ENCODE results near the gene RABGAP1L. TPM values are rescaled to one million over a fixed set of nuclear protein-coding genes. Genes with fewer than 3 reads are reported as not detected.

RABGAP1L gene
- polyA plus RNA-seq, 3 donors = 35.2 to 75.3 (median 63.3) TPM

DNA sequence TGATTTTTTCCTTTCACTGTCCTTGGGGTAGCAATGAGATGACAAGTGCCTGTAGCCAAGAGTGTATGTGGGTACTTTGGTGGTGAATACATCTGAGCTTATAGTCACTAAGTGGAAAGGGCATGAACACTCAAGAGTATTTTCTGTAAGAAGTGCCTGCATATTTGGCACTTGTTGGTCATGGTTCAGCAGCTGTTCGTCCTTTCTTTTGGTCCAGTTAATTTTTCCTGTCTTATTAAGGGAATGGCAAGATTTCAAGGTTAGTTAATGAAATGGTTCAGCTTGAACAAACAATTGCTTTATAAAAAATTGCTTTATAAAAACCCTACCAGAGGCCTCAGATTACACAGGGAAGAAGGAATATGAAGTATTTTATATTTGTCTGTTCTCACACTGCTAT lies 239.9 kb downstream of the RABGAP1L start:
- H3K4me3 ChIP-seq (replicated peaks in 1 of 3; ENCODE audit: low read depth in 2 of 3, low read length in 3 of 3) = no peak overlapping the region
- Mint-ChIP-seq H3K27me3 (ENCODE audit: low read depth in 3 of 3) (no peaks in the 10 kb centered on the region), H3K27ac (no peak overlapping the region), H3K4me1 (no peaks in the 10 kb centered on the region), H3K36me3 (peaks cover 5 to 25% of the 10 kb centered on the region in 2 donors), H3K4me3 (no peak overlapping the region), H3K9me3 (peaks cover 0 to 16% (median 3%) of the 10 kb centered on the region in 7 donors)
- H3K4me2 ChIP-seq (replicated peaks; ENCODE audit: extremely low read depth, low read length, poor library complexity, severe bottlenecking) = no peak overlapping the region
- WGBS (ENCODE audit: insufficient coverage) = no CpG with 5 or more reads among the region's 1 CpG
- no peak overlapping the region for H2AFZ ChIP-seq (ENCODE audit: insufficient read depth, low read depth, low read length, poor library complexity, severe bottlenecking)
- no peak overlapping the region for H3K27ac ChIP-seq (ENCODE audit: low read depth in 1 of 2, low read length in 2 of 2)
- no peak for DNase-seq
- no peaks in the 10 kb centered on the region for H4K20me1 ChIP-seq (ENCODE audit: insufficient read depth, low read length)
- H3K27me3 ChIP-seq (ENCODE audit: control insufficient read depth in 2 of 2, insufficient read depth in 2 of 2, low read length in 2 of 2) = no peaks in the 10 kb centered on the region
- H3K9me3 ChIP-seq (replicated peaks in 1 of 2; ENCODE audit: control insufficient read depth in 1 of 2, insufficient read depth in 1 of 2, low read length in 2 of 2) = no peaks in the 10 kb centered on the region
- TF ChIP-seq, protein P1, sequence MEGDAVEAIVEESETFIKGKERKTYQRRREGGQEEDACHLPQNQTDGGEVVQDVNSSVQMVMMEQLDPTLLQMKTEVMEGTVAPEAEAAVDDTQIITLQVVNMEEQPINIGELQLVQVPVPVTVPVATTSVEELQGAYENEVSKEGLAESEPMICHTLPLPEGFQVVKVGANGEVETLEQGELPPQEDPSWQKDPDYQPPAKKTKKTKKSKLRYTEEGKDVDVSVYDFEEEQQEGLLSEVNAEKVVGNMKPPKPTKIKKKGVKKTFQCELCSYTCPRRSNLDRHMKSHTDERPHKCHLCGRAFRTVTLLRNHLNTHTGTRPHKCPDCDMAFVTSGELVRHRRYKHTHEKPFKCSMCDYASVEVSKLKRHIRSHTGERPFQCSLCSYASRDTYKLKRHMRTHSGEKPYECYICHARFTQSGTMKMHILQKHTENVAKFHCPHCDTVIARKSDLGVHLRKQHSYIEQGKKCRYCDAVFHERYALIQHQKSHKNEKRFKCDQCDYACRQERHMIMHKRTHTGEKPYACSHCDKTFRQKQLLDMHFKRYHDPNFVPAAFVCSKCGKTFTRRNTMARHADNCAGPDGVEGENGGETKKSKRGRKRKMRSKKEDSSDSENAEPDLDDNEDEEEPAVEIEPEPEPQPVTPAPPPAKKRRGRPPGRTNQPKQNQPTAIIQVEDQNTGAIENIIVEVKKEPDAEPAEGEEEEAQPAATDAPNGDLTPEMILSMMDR (IDR thresholded peaks at IDR 0.05) = no peak
- H3K9ac ChIP-seq (ENCODE audit: insufficient read depth, low read length, poor library complexity, severe bottlenecking) = no peak overlapping the region
- no peaks in the 10 kb centered on the region for H3K4me1 ChIP-seq (ENCODE audit: control insufficient read depth in 1 of 2, insufficient read depth in 2 of 2, low read length in 2 of 2)
- H3K79me2 ChIP-seq (ENCODE audit: insufficient read depth, low read length) = no peaks in the 10 kb centered on the region
- intact Hi-C loops (cut with micrococcal nuclease) = no loop called here
- H3K36me3 ChIP-seq (replicated peaks in 1 of 2; ENCODE audit: control insufficient read depth in 1 of 2, insufficient read depth in 2 of 2, low read length in 2 of 2) = peaks cover 0 to 26% of the 10 kb centered on the region in 2 donors

DNA sequence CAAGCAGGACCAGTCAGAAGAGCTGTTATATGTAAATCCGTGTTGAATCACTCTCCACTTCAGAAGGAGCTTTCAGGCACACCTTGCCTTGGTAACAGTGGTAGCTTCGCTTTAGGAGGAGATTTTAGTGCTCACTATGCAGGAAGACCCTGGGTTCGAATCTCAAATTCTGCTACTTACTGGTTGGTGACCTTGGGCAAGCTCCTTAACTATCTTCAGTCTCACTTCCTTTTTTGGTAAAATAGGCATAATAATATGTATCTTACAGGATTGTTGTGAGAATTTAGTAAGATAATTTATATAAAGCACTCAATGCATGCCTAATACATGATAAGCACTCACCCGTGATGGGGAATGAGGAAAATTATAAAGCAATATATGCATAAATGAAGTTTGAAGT lies 241.8 kb downstream of the RABGAP1L start:
- Histone ChIP-seq H3K27me3 (ENCODE audit: control insufficient read depth in 2 of 2, insufficient read depth in 2 of 2, low read length in 2 of 2) (no peaks in the 10 kb centered on the region), H3K9me3 (replicated peaks in 1 of 2; ENCODE audit: control insufficient read depth in 1 of 2, insufficient read depth in 1 of 2, low read length in 2 of 2) (no peaks in the 10 kb centered on the region), H2AFZ (ENCODE audit: insufficient read depth, low read depth, low read length, poor library complexity, severe bottlenecking) (no peak overlapping the region), H4K20me1 (ENCODE audit: insufficient read depth, low read length) (no peaks in the 10 kb centered on the region), H3K79me2 (ENCODE audit: insufficient read depth, low read length) (no peaks in the 10 kb centered on the region), H3K36me3 (replicated peaks in 1 of 2; ENCODE audit: control insufficient read depth in 1 of 2, insufficient read depth in 2 of 2, low read length in 2 of 2) (peaks cover 0 to 26% of the 10 kb centered on the region in 2 donors), H3K4me3 (replicated peaks in 1 of 3; ENCODE audit: low read depth in 2 of 3, low read length in 3 of 3) (no peak overlapping the region), H3K4me2 (replicated peaks; ENCODE audit: extremely low read depth, low read length, poor library complexity, severe bottlenecking) (no peak overlapping the region), H3K4me1 (ENCODE audit: control insufficient read depth in 1 of 2, insufficient read depth in 2 of 2, low read length in 2 of 2) (no peaks in the 10 kb centered on the region), H3K9ac (ENCODE audit: insufficient read depth, low read length, poor library complexity, severe bottlenecking) (no peak overlapping the region), H3K27ac (ENCODE audit: low read depth in 1 of 2, low read length in 2 of 2) (no peak overlapping the region)
- peaks cover 5 to 20% of the 10 kb centered on the region in 2 donors for H3K36me3 Mint-ChIP-seq
- no peak overlapping the region for H3K27ac Mint-ChIP-seq
- peaks cover 0 to 16% (median 3%) of the 10 kb centered on the region in 7 donors for H3K9me3 Mint-ChIP-seq
- no peaks in the 10 kb centered on the region for H3K4me1 Mint-ChIP-seq
- intact Hi-C loops (cut with micrococcal nuclease) = no loop called here
- H3K27me3 Mint-ChIP-seq (ENCODE audit: low read depth in 3 of 3) = peaks cover 0 to 2% (median 0%) of the 10 kb centered on the region in 3 donors
- TF ChIP-seq, protein P1 (IDR thresholded peaks at IDR 0.05) = no peak
- H3K4me3 Mint-ChIP-seq = no peak overlapping the region
- no CpG with 5 or more reads among the region's 4 CpGs for whole genome bisulfite sequencing (ENCODE audit: insufficient coverage)
- no peak for DNase-seq

All from CD14-positive monocyte (primary cell).